Endothelial cell of umbilical vein (primary cell): ENCODE results near the gene GULP1. TPM values are rescaled to one million over a fixed set of nuclear protein-coding genes. Genes with fewer than 3 reads are reported as not detected.

Experiments
- BruUV-seq: library from RNA; stranded (reverse); fragments of 400-500 nt; replicated peaks from 2 replicates; lab custom pipeline; 2021; lab: Mats Ljungman, UMichigan
- CTCF ChIA-PET: fragments of 300-600, 350-600 bp; sonication (Branson Sonifier 250); formaldehyde crosslinking; loops from one replicate; lab custom pipeline; 2021; ENCODE audit warnings: antibody characterized with exemption, inconsistent platforms; lab: Charles Lee
- POLR2A ChIA-PET: fragments of 300-600, 350-600 bp; sonication (Branson Sonifier 250); formaldehyde crosslinking; loops from one replicate; lab custom pipeline; 2021; ENCODE audit warnings: antibody characterized with exemption, inconsistent platforms; lab: Charles Lee
- DNase-seq: peaks from one replicate; pipeline ENCODE4 v3.0.0-alpha.2; 2011; ENCODE audit warnings: low read depth, low spot score
- FAIRE-seq: peaks from 2 replicates; lab custom pipeline; 2011; peaks lifted over from hg19 to GRCh38; lab: Jason Lieb, UNC
- H2AFZ ChIP-seq: 2 replicates; pipeline ENCODE4 v1.6.0; 2012; ENCODE audit warnings: low read depth, low read length, control low read depth, inconsistent platforms
- H3K27ac ChIP-seq: 2 replicates; pipeline ENCODE4 v1.5.1; 2011; ENCODE audit warnings: low read depth, mild to moderate bottlenecking, control low read depth, low read length, moderate library complexity; ENCODE audit not compliant: insufficient read depth
- H3K27me3 ChIP-seq, 2 experiments: 2 replicates each; pipeline versions ENCODE4 v1.6.0 to v1.6.1; 2011; ENCODE audit warnings: low read length in 2 of 2, mixed read lengths in 1 of 2; ENCODE audit not compliant: control insufficient read depth in 2 of 2, insufficient read depth in 2 of 2
- H3K36me3 ChIP-seq, 2 experiments: 2 replicates in 1 of 2; 3 replicates in 1 of 2; pipeline ENCODE4 v1.5.1; 2011; ENCODE audit warnings: low read length in 2 of 2, mild to moderate bottlenecking in 1 of 2, moderate library complexity in 1 of 2; ENCODE audit not compliant: control insufficient read depth in 2 of 2, insufficient read depth in 2 of 2; ENCODE audit errors: extremely low read depth in 1 of 2
- H3K4me1 ChIP-seq: 3 replicates; pipeline ENCODE4 v1.5.1; 2011; ENCODE audit warnings: mild to moderate bottlenecking, low read length; ENCODE audit not compliant: control insufficient read depth, insufficient read depth; ENCODE audit errors: extremely low read depth
- H3K4me2 ChIP-seq: 2 replicates; pipeline ENCODE4 v1.6.1; 2011; ENCODE audit warnings: low read length, control low read depth, mixed read lengths; ENCODE audit not compliant: insufficient read depth
- H3K4me3 ChIP-seq, 3 experiments: fragments of 200-600 bp in 1 of 3; sonication (generic), shearing (Covaris generic) in 1 of 3; replicated peaks in 1 of 3; 2 replicates each; pipeline ENCODE4 v1.5.1; 2011 to 2016; ENCODE audit warnings: control low read depth in 3 of 3, low read length in 3 of 3, mild to moderate bottlenecking in 2 of 3, inconsistent platforms in 1 of 3, low read depth in 1 of 3, moderate library complexity in 1 of 3; ENCODE audit not compliant: insufficient read depth in 1 of 3
- H3K79me2 ChIP-seq: 2 replicates; pipeline ENCODE4 v1.6.0; 2012; ENCODE audit warnings: low read length, inconsistent platforms; ENCODE audit not compliant: control insufficient read depth, insufficient read depth
- H3K9ac ChIP-seq: replicated peaks from 2 replicates; pipeline ENCODE3; 2011; ENCODE audit warnings: low read length, control low read depth; ENCODE audit not compliant: insufficient read depth; ENCODE audit errors: extremely low read depth
- H3K9me1 ChIP-seq: replicated peaks from 3 replicates; pipeline ENCODE4 v1.6.0; 2011; ENCODE audit warnings: mild to moderate bottlenecking, low read length; ENCODE audit not compliant: control insufficient read depth, insufficient read depth; ENCODE audit errors: extremely low read depth
- H3K9me3 ChIP-seq: replicated peaks from 2 replicates; pipeline ENCODE4 v1.5.1; 2012; ENCODE audit warnings: low read length, inconsistent platforms; ENCODE audit not compliant: control insufficient read depth, insufficient read depth
- H4K20me1 ChIP-seq: replicated peaks from 2 replicates; pipeline ENCODE3; 2011; ENCODE audit warnings: mild to moderate bottlenecking, low read length; ENCODE audit not compliant: control insufficient read depth, insufficient read depth; ENCODE audit errors: extremely low read depth
- CTCF ChIP-seq, 2 donors: IDR thresholded peaks; 1 replicate in 1 of 2; 2 replicates in 1 of 2; pipeline ENCODE4 v1.5.1; 2011; ENCODE audit warnings: low read length in 2 of 2, mild to moderate bottlenecking in 2 of 2, moderate library complexity in 2 of 2, control low read depth in 1 of 2, inconsistent platforms in 1 of 2, low read depth in 1 of 2; ENCODE audit not compliant: insufficient read depth in 1 of 2; ENCODE audit errors: extremely low read depth in 1 of 2
- EZH2 ChIP-seq: IDR thresholded peaks from 2 replicates; pipeline ENCODE4 v1.6.1; 2012; ENCODE audit warnings: borderline replicate concordance, low read depth, mild to moderate bottlenecking, moderate library complexity, low read length, inconsistent platforms; ENCODE audit not compliant: severe bottlenecking
- FOS ChIP-seq: IDR thresholded peaks from 2 replicates; pipeline ENCODE4 v1.6.1; 2011; ENCODE audit warnings: mild to moderate bottlenecking, low read length, moderate library complexity, borderline replicate concordance; ENCODE audit not compliant: insufficient read depth
- GATA2 ChIP-seq: IDR thresholded peaks from 2 replicates; pipeline ENCODE4 v1.7.0; 2011; ENCODE audit warnings: low read depth, mild to moderate bottlenecking, moderate library complexity, mixed read lengths, low read length; ENCODE audit not compliant: insufficient read length, insufficient read depth
- JUN ChIP-seq: IDR thresholded peaks from 2 replicates; pipeline ENCODE4 v1.6.1; 2011; ENCODE audit warnings: borderline replicate concordance, low read depth; ENCODE audit not compliant: insufficient read length, insufficient read depth
- MAX ChIP-seq: IDR thresholded peaks from 2 replicates; pipeline ENCODE4 v1.6.1; 2011; ENCODE audit not compliant: insufficient read depth, insufficient read length
- MYC ChIP-seq: IDR thresholded peaks from one replicate; pipeline ENCODE4 v1.6.1; 2011; ENCODE audit warnings: mild to moderate bottlenecking, low read depth, low read length
- POLR2A ChIP-seq: IDR thresholded peaks from 2 replicates; pipeline ENCODE4 v1.6.1; 2012; ENCODE audit warnings: low read depth, mild to moderate bottlenecking, control low read depth, low read length
- POLR2AphosphoS5 ChIP-seq: IDR thresholded peaks from 2 replicates; pipeline ENCODE4 v1.6.1; 2012; ENCODE audit warnings: low read depth, mild to moderate bottlenecking, control low read depth, low read length, moderate library complexity; ENCODE audit not compliant: insufficient read depth
- dilution Hi-C: fragments of 300-500 bp; cut with MboI; formaldehyde crosslinking; loops from one replicate; pipeline ENCODE4 v1.15.0; 2019; ENCODE audit warnings: low sequenced_read_pairs; ENCODE audit not compliant: extremely low pct_ligation_motif_present
- intact Hi-C: fragments of 100-400 bp; cut with micrococcal nuclease; formaldehyde crosslinking; loops from one replicate; pipeline ENCODE4 v1.10.0; 2022
- polyA plus RNA-seq, 4 experiments: library from polyadenylated mRNA; depleted of rRNA in 3 of 4; stranded (reverse) in 3 of 4; unstranded in 1 of 4; fragments of >200 nt; gene quantifications; 2 replicates each; pipeline versions ENCODE4 v1.2.1 to v1.2.3, GENCODE V29; 2011 to 2012; ENCODE audit warnings: missing spikeins in 1 of 4
- total RNA-seq: library from RNA; stranded (reverse); gene quantifications from 2 replicates; pipeline ENCODE4 v1.2.3, GENCODE V29; 2021

The GULP1 gene
- total and polyA plus RNA-seq, 2 donors (not counting 3 experiments of a cell fraction or from before 2014, with no cell fraction given), result 24.4 to 53.8 TPM

- no peak for FAIRE-seq
- intact Hi-C loops, result loop anchor here (5.0 to 10.0 kb wide), 3 partner anchors 145 to 785 kb away; no protein-coding TSS in a partner anchor
Measured at GRCh38 chr2:188367164-188367563, 75.5 kb downstream of the GULP1 start.

More at GRCh38 chr2:188367164-188367563, 75.5 kb downstream of the GULP1 start:
- H3K27me3 ChIP-seq, result no peaks in the 10 kb centered on the region
- POLR2A ChIA-PET, result no interaction called here
- no peak for DNase-seq
- no peaks in the 10 kb centered on the region for H3K9me3 ChIP-seq
- H3K27ac ChIP-seq, result no peak overlapping the region
- TF ChIP-seq EZH2 (no peak), POLR2AphosphoS5 (no peak), MYC (no peak), MAX (no peak), FOS (no peak), CTCF (IDR thresholded peaks at IDR 0.05; ENCODE audit: extremely low read depth in 1 of 2, insufficient read depth in 1 of 2, low read depth in 1 of 2, low read length in 2 of 2) (no peak), POLR2A (no peak), GATA2 (no peak), JUN (no peak)
- CTCF ChIA-PET, result interaction anchor here (7.5 kb wide), 1 partner anchor 74 kb away, joined by 122 read pairs; the partner anchor contains the start of gene GULP1
- H4K20me1 ChIP-seq, result no peaks in the 10 kb centered on the region
- no peaks in the 10 kb centered on the region for H3K9me1 ChIP-seq
- no TSS peak for BruUV-seq
- no peaks in the 10 kb centered on the region for H3K36me3 ChIP-seq
- H3K9ac ChIP-seq, result no peak overlapping the region
- H3K4me3 ChIP-seq, result no peak overlapping the region
- dilution Hi-C loops, result no loop called here
- H3K4me1 ChIP-seq, result no peaks in the 10 kb centered on the region
- H3K79me2 ChIP-seq, result peaks cover 4% of the 10 kb centered on the region
- no peak overlapping the region for H2AFZ ChIP-seq
- no peak overlapping the region for H3K4me2 ChIP-seq
